ENCODE data around the gene MRPS18C. TPM values are rescaled to one million over a fixed set of nuclear protein-coding genes. Genes with fewer than 3 reads are reported as not detected.

Gene MRPS18C
- total and polyA plus RNA-seq, 10 of the 15 experiments (the other 5 are each of a cell fraction or from before 2014, with no cell fraction given) = 38.0 to 283 (median 78.8) TPM

- TF ChIP-seq CUX1 (IDR thresholded peaks at IDR 0.05; ENCODE audit: insufficient replicate concordance, low read depth, low read length) (no peak), CREM (IDR thresholded peaks at IDR 0.05; ENCODE audit: low read depth) (no peak), SIN3A (IDR thresholded peaks at IDR 0.05; ENCODE audit: low read depth, low read length) (0 out of 2 replicates have a peak, but pooled peaks have one; percentile 22), LARP7 (IDR thresholded peaks at IDR 0.05) (peak; percentile 81; the same call in 1 of the 2 replicates), CBX3 (IDR thresholded peaks at IDR 0.05; ENCODE audit: borderline replicate concordance, low read depth) (no peak), ZZZ3 (IDR thresholded peaks at IDR 0.05; ENCODE audit: control insufficient read depth, insufficient read length, low read depth) (no peak), SP1 (IDR thresholded peaks at IDR 0.05; ENCODE audit: low read depth, low read length) (peak; percentile 38), SMAD1 (IDR thresholded peaks at IDR 0.05; ENCODE audit: low read depth, partially characterized antibody) (no peak), SRF (IDR thresholded peaks at IDR 0.05; ENCODE audit: low read depth in 2 of 2, low read length in 2 of 2) (no peak), MTA3 (IDR thresholded peaks at IDR 0.05; ENCODE audit: borderline replicate concordance, low read length) (no peak), CHD2 (IDR thresholded peaks at IDR 0.05; ENCODE audit: borderline replicate concordance, low read depth, low read length) (no peak), SMC3 (IDR thresholded peaks at IDR 0.05; ENCODE audit: borderline replicate concordance, low read length) (no peak), NFYB (IDR thresholded peaks at IDR 0.05; ENCODE audit: insufficient read depth, low read depth, low read length) (no peak), RB1 (IDR thresholded peaks at IDR 0.05; ENCODE audit: borderline replicate concordance) (peak; percentile 41; the same call in 1 of the 2 replicates), RELB (IDR thresholded peaks at IDR 0.05; ENCODE audit: low read depth) (peak; percentile 18; the same call in 1 of the 2 replicates), NFIC (IDR thresholded peaks at IDR 0.05; ENCODE audit: low read depth, low read length) (no peak), ZBTB4 (CRISPR knock-in tag; IDR thresholded peaks at IDR 0.05) (no peak), NR2F1 (conservative IDR thresholded peaks at IDR 0.05) (peak; percentile 30; the same call in 1 of the 2 replicates), CHD1 (IDR thresholded peaks at IDR 0.05; ENCODE audit: low read depth, low read length) (no peak), NRF1 (conservative IDR thresholded peaks at IDR 0.05; ENCODE audit: low read depth, low read length) (peak; percentile 77)
Observed at GRCh38 chr4:83484500-83485461, 28.9 kb downstream of the MRPS18C start, which contains the start of gene ABRAXAS1 (continued).

All from GM12878 (cell line).